WTC11 (cell line): ENCODE data around the gene PTGES2.
"Not testable (repeated sequence)": the region's sequence is repeated elsewhere in the genome, so short reads cannot be mapped to it uniquely, and the experiment has no call there.

ENCODE experiments used
- ZNF219 ChIP-seq: sonication (generic); formaldehyde crosslinking; IDR thresholded peaks from 2 replicates; pipeline ENCODE4 v1.8.0; 2023; ENCODE audit warnings: missing genetic modification reagents, mild to moderate bottlenecking, borderline replicate concordance
- TF ChIP-seq, protein P1 (sequence below): fragments of 200-600 bp; IDR thresholded peaks from 2 replicates; pipeline ENCODE4 v1.8.0; 2022; ENCODE audit warnings: antibody characterized with exemption

DNA sequence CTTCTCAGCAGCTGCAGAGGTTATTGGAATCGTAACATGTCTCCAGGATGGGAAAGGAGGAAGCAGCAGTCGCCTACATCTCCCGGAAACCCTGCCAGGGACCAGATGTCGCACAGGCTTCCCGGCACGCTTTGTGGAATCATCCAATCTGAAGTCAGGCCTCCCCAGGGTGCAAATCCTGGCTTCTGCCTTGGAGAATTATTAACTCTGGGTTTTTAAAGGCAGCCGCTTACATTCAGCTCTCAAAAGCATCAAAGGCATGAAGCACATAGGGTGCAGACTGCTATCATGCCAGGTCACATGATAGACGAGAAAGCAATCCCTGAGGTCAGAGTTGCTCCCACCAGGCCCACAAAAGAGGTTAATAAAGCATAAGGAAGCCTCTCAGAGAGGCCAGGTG, 4.6 kb upstream of the PTGES2 start:
- TF ChIP-seq ZNF219 (CRISPR knock-in tag): not testable (repeated sequence)
- TF ChIP-seq, protein P1, sequence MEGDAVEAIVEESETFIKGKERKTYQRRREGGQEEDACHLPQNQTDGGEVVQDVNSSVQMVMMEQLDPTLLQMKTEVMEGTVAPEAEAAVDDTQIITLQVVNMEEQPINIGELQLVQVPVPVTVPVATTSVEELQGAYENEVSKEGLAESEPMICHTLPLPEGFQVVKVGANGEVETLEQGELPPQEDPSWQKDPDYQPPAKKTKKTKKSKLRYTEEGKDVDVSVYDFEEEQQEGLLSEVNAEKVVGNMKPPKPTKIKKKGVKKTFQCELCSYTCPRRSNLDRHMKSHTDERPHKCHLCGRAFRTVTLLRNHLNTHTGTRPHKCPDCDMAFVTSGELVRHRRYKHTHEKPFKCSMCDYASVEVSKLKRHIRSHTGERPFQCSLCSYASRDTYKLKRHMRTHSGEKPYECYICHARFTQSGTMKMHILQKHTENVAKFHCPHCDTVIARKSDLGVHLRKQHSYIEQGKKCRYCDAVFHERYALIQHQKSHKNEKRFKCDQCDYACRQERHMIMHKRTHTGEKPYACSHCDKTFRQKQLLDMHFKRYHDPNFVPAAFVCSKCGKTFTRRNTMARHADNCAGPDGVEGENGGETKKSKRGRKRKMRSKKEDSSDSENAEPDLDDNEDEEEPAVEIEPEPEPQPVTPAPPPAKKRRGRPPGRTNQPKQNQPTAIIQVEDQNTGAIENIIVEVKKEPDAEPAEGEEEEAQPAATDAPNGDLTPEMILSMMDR: not testable (repeated sequence)
